ENCODE results near the gene HDC.

The HDC gene

DNA sequence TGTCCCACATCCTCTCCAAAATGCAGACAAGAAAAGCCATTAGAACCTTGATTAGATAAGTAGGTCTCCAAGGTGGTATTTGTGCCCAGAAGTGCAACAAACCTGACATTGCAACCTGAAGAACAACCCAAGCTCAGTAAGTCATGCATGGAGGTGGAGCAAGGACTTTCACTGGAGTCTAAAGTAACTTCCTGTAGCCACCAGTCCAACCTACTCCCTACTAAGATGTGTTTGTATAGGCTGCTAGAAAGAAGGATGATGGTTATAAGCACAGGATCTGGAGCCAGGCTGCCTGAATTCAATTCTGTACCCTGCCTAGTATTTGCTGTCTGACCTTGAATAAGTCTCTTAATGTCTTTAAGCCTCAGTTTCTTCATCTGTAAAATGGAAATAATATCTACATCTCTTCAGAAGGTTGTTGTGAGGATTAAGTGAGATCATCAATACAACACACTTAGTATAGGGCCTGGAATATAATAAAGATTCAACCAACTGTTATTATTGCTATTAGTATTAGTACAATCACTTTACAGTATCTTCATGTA is 32.3 kb downstream of the HDC start:
- TF ChIP-seq, protein P1, sequence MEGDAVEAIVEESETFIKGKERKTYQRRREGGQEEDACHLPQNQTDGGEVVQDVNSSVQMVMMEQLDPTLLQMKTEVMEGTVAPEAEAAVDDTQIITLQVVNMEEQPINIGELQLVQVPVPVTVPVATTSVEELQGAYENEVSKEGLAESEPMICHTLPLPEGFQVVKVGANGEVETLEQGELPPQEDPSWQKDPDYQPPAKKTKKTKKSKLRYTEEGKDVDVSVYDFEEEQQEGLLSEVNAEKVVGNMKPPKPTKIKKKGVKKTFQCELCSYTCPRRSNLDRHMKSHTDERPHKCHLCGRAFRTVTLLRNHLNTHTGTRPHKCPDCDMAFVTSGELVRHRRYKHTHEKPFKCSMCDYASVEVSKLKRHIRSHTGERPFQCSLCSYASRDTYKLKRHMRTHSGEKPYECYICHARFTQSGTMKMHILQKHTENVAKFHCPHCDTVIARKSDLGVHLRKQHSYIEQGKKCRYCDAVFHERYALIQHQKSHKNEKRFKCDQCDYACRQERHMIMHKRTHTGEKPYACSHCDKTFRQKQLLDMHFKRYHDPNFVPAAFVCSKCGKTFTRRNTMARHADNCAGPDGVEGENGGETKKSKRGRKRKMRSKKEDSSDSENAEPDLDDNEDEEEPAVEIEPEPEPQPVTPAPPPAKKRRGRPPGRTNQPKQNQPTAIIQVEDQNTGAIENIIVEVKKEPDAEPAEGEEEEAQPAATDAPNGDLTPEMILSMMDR (IDR thresholded peaks at IDR 0.05): no peak

DNA sequence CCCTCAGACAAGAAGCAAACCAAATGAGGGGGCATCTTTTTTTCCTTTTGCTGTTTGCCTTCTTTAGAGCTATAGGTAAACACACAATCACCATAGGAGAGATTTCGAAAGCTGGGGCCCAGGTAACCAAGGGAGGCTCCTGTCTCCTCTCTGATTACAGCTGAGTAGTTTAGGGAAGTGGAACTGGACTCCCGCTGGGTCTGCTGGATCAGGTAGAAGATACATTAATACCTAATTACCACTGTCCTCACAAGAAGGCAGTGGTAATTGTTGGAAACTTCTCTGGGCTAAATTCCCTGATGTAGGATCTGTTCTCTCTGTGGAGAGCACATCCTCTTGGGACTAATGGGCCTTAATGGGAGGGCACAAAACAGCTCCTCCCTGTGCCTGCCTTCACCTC is 32.7 kb downstream of the HDC start:
- TF ChIP-seq, protein P1 (IDR thresholded peaks at IDR 0.05): no peak

DNA sequence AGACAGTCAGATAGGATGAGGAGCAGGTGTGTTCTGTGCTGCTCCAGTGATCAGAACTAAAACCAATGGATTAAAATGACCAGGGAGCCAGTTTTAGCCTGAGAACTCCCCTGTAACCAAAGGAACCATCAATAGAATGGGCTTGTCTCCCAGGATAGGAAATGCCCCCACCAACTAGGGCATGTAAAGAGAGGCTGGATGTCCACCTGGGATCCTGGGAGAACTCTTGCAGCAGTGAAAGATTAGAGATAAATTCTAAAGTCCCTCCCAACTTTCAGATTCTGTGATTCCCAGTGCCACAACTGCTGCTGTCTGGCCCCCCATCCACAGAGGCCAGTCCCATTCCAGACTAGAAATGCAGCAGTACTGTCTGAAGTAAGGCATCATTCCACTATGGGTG is 33.8 kb downstream of the HDC start:
- TF ChIP-seq, protein P1 (IDR thresholded peaks at IDR 0.05): no peak

DNA sequence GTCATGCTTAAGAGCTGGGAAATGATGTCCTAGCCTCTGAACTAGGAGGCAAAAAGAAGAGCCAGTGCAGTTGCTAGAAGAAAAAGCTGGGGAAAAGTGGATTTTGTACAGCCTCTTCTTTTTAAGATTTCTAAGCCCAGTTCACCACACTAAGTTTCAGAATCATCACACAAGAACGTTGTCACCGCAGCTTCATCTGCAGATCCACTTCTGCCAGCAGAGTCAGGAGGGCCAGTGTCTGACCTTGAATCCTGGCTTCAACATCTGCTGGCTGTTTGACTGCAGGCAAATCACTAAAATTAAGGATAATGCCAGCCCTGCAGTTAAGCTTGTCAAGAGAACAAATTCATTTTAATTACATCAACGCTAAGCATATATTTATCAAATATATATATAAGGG is 36.2 kb downstream of the HDC start:
- TF ChIP-seq, protein P1 (IDR thresholded peaks at IDR 0.05): no peak

DNA sequence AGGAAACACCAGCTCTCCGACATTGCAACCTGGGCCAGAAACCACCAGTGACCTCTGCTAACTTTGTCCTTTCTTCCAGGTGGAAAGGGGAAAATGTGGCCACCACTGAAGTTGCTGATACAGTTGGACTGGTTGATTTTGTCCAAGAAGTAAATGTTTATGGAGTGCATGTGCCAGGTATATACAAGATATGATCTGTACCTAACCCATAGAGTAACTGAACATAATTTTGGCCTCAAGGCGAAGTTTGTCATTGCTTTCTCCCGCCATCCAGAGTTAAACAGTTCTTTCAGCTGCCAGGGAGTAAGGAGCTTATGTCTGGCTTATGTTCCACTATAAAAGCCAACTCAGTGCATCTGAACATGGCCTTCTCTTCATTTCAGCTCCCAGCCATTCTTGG is 36.7 kb downstream of the HDC start:
- TF ChIP-seq, protein P1 (IDR thresholded peaks at IDR 0.05): no peak

DNA sequence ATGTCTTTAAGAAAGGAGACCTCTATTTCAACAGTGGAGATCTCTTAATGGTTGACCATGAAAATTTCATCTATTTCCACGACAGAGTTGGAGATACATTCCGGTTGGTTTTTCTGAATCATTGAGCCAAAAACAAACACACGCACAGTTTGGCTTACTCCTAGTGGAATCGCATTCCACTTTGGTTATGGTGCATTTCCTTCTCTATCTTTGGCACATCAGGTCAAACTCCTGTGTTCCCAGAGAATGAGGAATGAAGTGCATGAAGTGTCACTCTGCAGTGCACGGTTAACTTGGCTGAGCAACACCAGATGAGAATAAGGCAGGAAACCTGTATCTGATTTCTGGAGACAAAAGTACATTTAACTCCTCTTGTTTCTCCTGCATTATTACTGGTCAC is 38.5 kb downstream of the HDC start:
- TF ChIP-seq, protein P1 (IDR thresholded peaks at IDR 0.05): no peak

DNA sequence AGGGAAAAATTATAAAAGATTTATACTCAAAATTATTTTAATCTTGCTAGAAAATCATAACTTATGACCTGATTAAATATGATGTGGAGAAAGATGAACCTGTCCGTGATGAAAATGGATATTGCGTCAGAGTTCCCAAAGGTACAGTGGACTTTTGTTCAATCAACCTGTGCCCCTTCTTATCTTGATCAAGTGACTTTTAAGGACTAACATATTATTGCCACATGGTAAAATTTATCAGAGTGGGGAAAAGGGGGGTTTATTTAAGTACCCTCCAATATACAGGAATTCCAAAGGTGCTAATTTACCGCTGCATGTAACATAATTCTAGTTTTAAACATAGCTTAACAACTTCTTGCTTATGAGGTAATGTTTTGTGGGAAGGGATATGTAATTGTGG is 39.6 kb downstream of the HDC start:
- TF ChIP-seq, protein P1 (IDR thresholded peaks at IDR 0.05): no peak

DNA sequence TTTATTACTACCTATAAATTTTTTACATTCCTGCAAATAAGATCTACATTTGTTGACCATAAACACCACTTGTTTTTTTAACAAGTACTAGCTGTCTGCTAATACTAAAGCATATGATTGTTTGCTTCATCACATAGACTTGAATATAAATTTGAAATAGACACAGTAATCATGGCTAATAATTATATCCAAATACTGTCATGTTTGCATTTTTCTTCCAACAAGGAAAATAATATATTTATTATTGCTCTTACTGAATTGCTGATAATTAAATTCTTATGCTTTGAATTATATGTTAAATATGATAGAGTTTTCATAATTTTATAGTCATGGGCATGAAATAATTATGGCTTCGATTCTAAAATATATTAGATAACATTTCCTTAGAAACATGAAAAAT is 40.5 kb downstream of the HDC start:
- TF ChIP-seq, protein P1 (IDR thresholded peaks at IDR 0.05): no peak
